Skin of body (tissue), 2 donors: ENCODE results near the gene MCM7. TPM values are rescaled to one million over a fixed set of nuclear protein-coding genes. Genes with fewer than 3 reads are reported as not detected.
"Not testable (repeated sequence)": the region's sequence is repeated elsewhere in the genome, so short reads cannot be mapped to it uniquely, and the experiment has no call there.

ENCODE experiments used
- DNase-seq: peaks from one replicate; lab custom pipeline; 2025; lab: John Stamatoyannopoulos, UW
- total RNA-seq: library from RNA; depleted of rRNA; stranded (reverse); fragments of >200 nt; gene quantifications from one replicate; pipeline ENCODE4 v1.2.3, GENCODE V29; 2014

MCM7 gene
- 47.5 TPM for total RNA-seq

GRCh38 chr7:100101016-100101862 is at the start of gene MCM7, which contains the start of gene AP4M1:
TSS of gene MCM7 (minus strand) at chr7:100101397. CDS start at chr7:100101294, 103 bp downstream.
TSS of gene AP4M1 (plus strand) at chr7:100101643. CDS start at chr7:100101715, 72 bp downstream.
- DNase-seq = peak; percentile 97

GRCh38 chr7:100148559-100149328 is 47.5 kb upstream of the MCM7 start, which contains the start of gene LAMTOR4:
TSS of gene LAMTOR4 (plus strand) at chr7:100148918. CDS start at chr7:100148973, 55 bp downstream.
- DNase-seq = peak; percentile 98

- DNase-seq = no peak
Observed at GRCh38 chr7:100148225-100148558, 47.0 kb upstream of the MCM7 start.

GRCh38 chr7:100147278-100147677 is 46.1 kb upstream of the MCM7 start:
- no peak for DNase-seq

- not testable (repeated sequence) for DNase-seq
Observed at GRCh38 chr7:100146350-100146749, 45.2 kb upstream of the MCM7 start.

GRCh38 chr7:100142461-100142860 is 41.3 kb upstream of the MCM7 start:
- no peak for DNase-seq

- DNase-seq = no peak
Observed at GRCh38 chr7:100141555-100141949, 40.4 kb upstream of the MCM7 start.

- DNase-seq = no peak
Observed at GRCh38 chr7:100137851-100138760, 36.9 kb upstream of the MCM7 start.

- peak; percentile 33 for DNase-seq
Observed at GRCh38 chr7:100132697-100133151, 31.5 kb upstream of the MCM7 start.

GRCh38 chr7:100132126-100132525 is 30.9 kb upstream of the MCM7 start:
- no peak for DNase-seq

GRCh38 chr7:100130608-100131453 is 29.6 kb upstream of the MCM7 start:
- no peak for DNase-seq

- not testable (repeated sequence) for DNase-seq
Observed at GRCh38 chr7:100130220-100130607, 29.0 kb upstream of the MCM7 start.

- DNase-seq = no peak
Observed at GRCh38 chr7:100128637-100128963, 27.4 kb upstream of the MCM7 start.

GRCh38 chr7:100127866-100128636 is 26.9 kb upstream of the MCM7 start:
- no peak for DNase-seq

- DNase-seq = peak; percentile 90
Observed at GRCh38 chr7:100126931-100127865, 26.0 kb upstream of the MCM7 start, which contains the start of gene MBLAC1. TSS of gene MBLAC1 (plus strand) at chr7:100126967. CDS start at chr7:100127396, 429 bp downstream.

- no peak for DNase-seq
Observed at GRCh38 chr7:100126239-100126930, 25.2 kb upstream of the MCM7 start.

- no peak for DNase-seq
Observed at GRCh38 chr7:100124301-100125230, 23.4 kb upstream of the MCM7 start.
